ENCODE data around the gene TMEM100. TPM values are rescaled to one million over a fixed set of nuclear protein-coding genes. Genes with fewer than 3 reads are reported as not detected.

Gene TMEM100
- total RNA-seq, result 2.1 and 2.9 TPM in 2 replicates

GRCh38 chr17:55722742-55723487 is at the start of gene TMEM100:
TSS of gene TMEM100 (minus strand) at chr17:55722864. CDS start at chr17:55721070, 1,794 bp downstream.

GRCh38 chr17:55750750-55751657 is 28.3 kb upstream of the TMEM100 start, which contains the start of gene PCTP:
TSS of gene PCTP (plus strand) at chr17:55751051. CDS start at chr17:55751104, 53 bp downstream.

Other genes with a start within 250 kb of the TMEM100 start
- gene SMIM36, start 211.4 kb downstream of the TMEM100 start, total RNA-seq, result not detected in 2 replicates
- 8.2 and 8.4 TPM in 2 replicates for gene PCTP, start 28.2 kb upstream of the TMEM100 start, total RNA-seq

All from cardiac ventricle fibroblast (primary cell).